ENCODE data around the gene DPY19L2.
"Not testable (repeated sequence)": the region's sequence is repeated elsewhere in the genome, so short reads cannot be mapped to it uniquely, and the experiment has no call there.

DNA sequence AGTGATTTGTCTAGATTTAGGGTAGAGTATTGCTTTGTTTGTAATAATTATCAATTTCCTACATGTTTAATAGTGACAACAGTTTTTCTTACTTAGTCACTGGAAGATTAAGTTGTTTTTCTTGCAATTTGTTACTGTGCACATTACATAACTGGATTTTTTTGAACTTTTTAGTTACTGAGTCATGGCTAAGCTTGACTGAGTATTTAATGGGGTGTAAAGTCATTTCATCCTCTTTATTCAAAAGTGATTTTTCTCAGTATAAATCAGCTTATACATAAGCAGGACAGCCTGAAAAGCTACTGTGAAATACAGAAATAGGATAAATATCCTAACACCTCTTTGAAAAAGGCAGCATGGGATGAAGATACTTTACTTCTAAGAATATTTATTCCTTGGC is 12.5 kb upstream of the DPY19L2 start:
- TF ChIP-seq ASH1L (IDR thresholded peaks at IDR 0.05; ENCODE audit: borderline replicate concordance, low read depth, partially characterized antibody); CEBPG (CRISPR knock-in tag; IDR thresholded peaks at IDR 0.05); CEBPG (tag; conservative IDR thresholded peaks at IDR 0.05 in 1 of 2, IDR thresholded peaks at IDR 0.05 in 1 of 2); POLR2G (IDR thresholded peaks at IDR 0.05; ENCODE audit: low read depth, low read length); YY1 (IDR thresholded peaks at IDR 0.05; ENCODE audit: borderline replicate concordance in 1 of 3, control insufficient read depth in 1 of 3, extremely low read depth in 1 of 3, insufficient read depth in 3 of 3, insufficient read length in 1 of 3, insufficient replicate concordance in 2 of 3, low read depth in 1 of 3, low read length in 2 of 3); ZFX (CRISPR knock-in tag; IDR thresholded peaks at IDR 0.05); EP300 (IDR thresholded peaks at IDR 0.05; ENCODE audit: low read length); NR2C2 (CRISPR knock-in tag; IDR thresholded peaks at IDR 0.05); NR2C2 (tag; IDR thresholded peaks at IDR 0.05): not testable (repeated sequence)
- TF ChIP-seq, protein P1, sequence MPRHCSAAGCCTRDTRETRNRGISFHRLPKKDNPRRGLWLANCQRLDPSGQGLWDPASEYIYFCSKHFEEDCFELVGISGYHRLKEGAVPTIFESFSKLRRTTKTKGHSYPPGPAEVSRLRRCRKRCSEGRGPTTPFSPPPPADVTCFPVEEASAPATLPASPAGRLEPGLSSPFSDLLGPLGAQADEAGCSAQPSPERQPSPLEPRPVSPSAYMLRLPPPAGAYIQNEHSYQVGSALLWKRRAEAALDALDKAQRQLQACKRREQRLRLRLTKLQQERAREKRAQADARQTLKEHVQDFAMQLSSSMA (CRISPR knock-in tag; IDR thresholded peaks at IDR 0.05): not testable (repeated sequence)
- TF ChIP-seq, protein P2, sequence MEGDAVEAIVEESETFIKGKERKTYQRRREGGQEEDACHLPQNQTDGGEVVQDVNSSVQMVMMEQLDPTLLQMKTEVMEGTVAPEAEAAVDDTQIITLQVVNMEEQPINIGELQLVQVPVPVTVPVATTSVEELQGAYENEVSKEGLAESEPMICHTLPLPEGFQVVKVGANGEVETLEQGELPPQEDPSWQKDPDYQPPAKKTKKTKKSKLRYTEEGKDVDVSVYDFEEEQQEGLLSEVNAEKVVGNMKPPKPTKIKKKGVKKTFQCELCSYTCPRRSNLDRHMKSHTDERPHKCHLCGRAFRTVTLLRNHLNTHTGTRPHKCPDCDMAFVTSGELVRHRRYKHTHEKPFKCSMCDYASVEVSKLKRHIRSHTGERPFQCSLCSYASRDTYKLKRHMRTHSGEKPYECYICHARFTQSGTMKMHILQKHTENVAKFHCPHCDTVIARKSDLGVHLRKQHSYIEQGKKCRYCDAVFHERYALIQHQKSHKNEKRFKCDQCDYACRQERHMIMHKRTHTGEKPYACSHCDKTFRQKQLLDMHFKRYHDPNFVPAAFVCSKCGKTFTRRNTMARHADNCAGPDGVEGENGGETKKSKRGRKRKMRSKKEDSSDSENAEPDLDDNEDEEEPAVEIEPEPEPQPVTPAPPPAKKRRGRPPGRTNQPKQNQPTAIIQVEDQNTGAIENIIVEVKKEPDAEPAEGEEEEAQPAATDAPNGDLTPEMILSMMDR (IDR thresholded peaks at IDR 0.05 in 2 of 3, conservative IDR thresholded peaks at IDR 0.05 in 1 of 3; ENCODE audit: insufficient read depth in 2 of 3, low read depth in 1 of 3, low read length in 3 of 3): not testable (repeated sequence)
- TF ChIP-seq, protein P3, sequence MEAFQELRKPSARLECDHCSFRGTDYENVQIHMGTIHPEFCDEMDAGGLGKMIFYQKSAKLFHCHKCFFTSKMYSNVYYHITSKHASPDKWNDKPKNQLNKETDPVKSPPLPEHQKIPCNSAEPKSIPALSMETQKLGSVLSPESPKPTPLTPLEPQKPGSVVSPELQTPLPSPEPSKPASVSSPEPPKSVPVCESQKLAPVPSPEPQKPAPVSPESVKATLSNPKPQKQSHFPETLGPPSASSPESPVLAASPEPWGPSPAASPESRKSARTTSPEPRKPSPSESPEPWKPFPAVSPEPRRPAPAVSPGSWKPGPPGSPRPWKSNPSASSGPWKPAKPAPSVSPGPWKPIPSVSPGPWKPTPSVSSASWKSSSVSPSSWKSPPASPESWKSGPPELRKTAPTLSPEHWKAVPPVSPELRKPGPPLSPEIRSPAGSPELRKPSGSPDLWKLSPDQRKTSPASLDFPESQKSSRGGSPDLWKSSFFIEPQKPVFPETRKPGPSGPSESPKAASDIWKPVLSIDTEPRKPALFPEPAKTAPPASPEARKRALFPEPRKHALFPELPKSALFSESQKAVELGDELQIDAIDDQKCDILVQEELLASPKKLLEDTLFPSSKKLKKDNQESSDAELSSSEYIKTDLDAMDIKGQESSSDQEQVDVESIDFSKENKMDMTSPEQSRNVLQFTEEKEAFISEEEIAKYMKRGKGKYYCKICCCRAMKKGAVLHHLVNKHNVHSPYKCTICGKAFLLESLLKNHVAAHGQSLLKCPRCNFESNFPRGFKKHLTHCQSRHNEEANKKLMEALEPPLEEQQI (IDR thresholded peaks at IDR 0.05): not testable (repeated sequence)
- TF ChIP-seq, protein P4, sequence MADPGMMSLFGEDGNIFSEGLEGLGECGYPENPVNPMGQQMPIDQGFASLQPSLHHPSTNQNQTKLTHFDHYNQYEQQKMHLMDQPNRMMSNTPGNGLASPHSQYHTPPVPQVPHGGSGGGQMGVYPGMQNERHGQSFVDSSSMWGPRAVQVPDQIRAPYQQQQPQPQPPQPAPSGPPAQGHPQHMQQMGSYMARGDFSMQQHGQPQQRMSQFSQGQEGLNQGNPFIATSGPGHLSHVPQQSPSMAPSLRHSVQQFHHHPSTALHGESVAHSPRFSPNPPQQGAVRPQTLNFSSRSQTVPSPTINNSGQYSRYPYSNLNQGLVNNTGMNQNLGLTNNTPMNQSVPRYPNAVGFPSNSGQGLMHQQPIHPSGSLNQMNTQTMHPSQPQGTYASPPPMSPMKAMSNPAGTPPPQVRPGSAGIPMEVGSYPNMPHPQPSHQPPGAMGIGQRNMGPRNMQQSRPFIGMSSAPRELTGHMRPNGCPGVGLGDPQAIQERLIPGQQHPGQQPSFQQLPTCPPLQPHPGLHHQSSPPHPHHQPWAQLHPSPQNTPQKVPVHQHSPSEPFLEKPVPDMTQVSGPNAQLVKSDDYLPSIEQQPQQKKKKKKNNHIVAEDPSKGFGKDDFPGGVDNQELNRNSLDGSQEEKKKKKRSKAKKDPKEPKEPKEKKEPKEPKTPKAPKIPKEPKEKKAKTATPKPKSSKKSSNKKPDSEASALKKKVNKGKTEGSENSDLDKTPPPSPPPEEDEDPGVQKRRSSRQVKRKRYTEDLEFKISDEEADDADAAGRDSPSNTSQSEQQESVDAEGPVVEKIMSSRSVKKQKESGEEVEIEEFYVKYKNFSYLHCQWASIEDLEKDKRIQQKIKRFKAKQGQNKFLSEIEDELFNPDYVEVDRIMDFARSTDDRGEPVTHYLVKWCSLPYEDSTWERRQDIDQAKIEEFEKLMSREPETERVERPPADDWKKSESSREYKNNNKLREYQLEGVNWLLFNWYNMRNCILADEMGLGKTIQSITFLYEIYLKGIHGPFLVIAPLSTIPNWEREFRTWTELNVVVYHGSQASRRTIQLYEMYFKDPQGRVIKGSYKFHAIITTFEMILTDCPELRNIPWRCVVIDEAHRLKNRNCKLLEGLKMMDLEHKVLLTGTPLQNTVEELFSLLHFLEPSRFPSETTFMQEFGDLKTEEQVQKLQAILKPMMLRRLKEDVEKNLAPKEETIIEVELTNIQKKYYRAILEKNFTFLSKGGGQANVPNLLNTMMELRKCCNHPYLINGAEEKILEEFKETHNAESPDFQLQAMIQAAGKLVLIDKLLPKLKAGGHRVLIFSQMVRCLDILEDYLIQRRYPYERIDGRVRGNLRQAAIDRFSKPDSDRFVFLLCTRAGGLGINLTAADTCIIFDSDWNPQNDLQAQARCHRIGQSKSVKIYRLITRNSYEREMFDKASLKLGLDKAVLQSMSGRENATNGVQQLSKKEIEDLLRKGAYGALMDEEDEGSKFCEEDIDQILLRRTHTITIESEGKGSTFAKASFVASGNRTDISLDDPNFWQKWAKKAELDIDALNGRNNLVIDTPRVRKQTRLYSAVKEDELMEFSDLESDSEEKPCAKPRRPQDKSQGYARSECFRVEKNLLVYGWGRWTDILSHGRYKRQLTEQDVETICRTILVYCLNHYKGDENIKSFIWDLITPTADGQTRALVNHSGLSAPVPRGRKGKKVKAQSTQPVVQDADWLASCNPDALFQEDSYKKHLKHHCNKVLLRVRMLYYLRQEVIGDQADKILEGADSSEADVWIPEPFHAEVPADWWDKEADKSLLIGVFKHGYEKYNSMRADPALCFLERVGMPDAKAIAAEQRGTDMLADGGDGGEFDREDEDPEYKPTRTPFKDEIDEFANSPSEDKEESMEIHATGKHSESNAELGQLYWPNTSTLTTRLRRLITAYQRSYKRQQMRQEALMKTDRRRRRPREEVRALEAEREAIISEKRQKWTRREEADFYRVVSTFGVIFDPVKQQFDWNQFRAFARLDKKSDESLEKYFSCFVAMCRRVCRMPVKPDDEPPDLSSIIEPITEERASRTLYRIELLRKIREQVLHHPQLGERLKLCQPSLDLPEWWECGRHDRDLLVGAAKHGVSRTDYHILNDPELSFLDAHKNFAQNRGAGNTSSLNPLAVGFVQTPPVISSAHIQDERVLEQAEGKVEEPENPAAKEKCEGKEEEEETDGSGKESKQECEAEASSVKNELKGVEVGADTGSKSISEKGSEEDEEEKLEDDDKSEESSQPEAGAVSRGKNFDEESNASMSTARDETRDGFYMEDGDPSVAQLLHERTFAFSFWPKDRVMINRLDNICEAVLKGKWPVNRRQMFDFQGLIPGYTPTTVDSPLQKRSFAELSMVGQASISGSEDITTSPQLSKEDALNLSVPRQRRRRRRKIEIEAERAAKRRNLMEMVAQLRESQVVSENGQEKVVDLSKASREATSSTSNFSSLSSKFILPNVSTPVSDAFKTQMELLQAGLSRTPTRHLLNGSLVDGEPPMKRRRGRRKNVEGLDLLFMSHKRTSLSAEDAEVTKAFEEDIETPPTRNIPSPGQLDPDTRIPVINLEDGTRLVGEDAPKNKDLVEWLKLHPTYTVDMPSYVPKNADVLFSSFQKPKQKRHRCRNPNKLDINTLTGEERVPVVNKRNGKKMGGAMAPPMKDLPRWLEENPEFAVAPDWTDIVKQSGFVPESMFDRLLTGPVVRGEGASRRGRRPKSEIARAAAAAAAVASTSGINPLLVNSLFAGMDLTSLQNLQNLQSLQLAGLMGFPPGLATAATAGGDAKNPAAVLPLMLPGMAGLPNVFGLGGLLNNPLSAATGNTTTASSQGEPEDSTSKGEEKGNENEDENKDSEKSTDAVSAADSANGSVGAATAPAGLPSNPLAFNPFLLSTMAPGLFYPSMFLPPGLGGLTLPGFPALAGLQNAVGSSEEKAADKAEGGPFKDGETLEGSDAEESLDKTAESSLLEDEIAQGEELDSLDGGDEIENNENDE (IDR thresholded peaks at IDR 0.05; ENCODE audit: low read depth, low read length): not testable (repeated sequence)
